OCI-LY3 (cell line): Measurements from ENCODE around the gene ZNF91.

Source experiments
- EZH2phosphoT487 ChIP-seq: fragments of 200-600 bp; shearing (Covaris generic); IDR thresholded peaks from 2 replicates; pipeline ENCODE4 v1.6.1; 2018; ENCODE audit warnings: antibody characterized with exemption, mixed run types, low read depth
- TF ChIP-seq, protein P1 (sequence below): fragments of 200-600, 300-600 bp; sonication (generic); IDR thresholded peaks from 2 replicates; pipeline ENCODE4 v1.5.1; 2014; ENCODE audit warnings: antibody characterized with exemption, low read length, low read depth

DNA sequence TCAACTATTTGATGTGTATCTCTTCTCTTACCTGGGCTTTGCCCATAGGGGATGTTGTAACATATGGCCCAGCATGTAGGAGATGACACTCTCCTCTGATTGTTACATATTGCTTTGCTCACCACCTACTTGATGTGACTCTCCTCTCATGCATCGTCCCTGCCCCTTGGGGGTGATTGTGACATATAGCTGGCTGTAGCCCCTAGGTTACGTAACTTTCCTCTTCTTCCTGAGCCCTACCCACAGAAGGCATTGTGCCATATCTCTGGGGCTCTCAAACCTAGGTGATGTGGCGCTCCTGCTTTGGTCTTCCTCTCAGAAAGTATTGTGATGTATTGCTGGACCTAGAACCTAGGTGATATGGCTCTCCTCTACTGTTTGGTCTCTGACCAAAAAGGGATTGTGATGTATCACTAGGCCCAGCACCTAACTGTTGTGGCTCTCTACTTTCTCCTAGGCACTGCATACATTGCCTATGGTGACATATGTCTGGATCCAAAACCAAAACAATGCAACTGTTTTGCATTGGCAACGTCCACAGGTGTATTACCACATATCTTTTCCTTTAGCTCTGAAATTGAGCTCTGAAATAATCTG, 73.2 kb downstream of the ZNF91 start:
- TF ChIP-seq, protein P1, sequence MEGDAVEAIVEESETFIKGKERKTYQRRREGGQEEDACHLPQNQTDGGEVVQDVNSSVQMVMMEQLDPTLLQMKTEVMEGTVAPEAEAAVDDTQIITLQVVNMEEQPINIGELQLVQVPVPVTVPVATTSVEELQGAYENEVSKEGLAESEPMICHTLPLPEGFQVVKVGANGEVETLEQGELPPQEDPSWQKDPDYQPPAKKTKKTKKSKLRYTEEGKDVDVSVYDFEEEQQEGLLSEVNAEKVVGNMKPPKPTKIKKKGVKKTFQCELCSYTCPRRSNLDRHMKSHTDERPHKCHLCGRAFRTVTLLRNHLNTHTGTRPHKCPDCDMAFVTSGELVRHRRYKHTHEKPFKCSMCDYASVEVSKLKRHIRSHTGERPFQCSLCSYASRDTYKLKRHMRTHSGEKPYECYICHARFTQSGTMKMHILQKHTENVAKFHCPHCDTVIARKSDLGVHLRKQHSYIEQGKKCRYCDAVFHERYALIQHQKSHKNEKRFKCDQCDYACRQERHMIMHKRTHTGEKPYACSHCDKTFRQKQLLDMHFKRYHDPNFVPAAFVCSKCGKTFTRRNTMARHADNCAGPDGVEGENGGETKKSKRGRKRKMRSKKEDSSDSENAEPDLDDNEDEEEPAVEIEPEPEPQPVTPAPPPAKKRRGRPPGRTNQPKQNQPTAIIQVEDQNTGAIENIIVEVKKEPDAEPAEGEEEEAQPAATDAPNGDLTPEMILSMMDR, result no peak
- TF ChIP-seq EZH2phosphoT487, result no peak
